DOHH2 (cell line): ENCODE measurements around the gene CENPH.

ENCODE experiments used
- CTCF ChIP-seq: fragments of 200-600 bp; sonication (generic); IDR thresholded peaks from one replicate; pipeline ENCODE4 v1.5.1; 2014; ENCODE audit warnings: antibody characterized with exemption, mild to moderate bottlenecking, low read depth, low read length; ENCODE audit not compliant: poor library complexity, severe bottlenecking
- EZH2phosphoT487 ChIP-seq: fragments of 200-600 bp; sonication (generic); IDR thresholded peaks from 2 replicates; pipeline ENCODE4 v1.6.1; 2017; ENCODE audit warnings: borderline replicate concordance, mild to moderate bottlenecking, antibody characterized with exemption, low read length, moderate library complexity, mixed read lengths

GRCh38 chr5:69187342-69187741, 2.0 kb upstream of the CENPH start:
- TF ChIP-seq CTCF, result no peak
- TF ChIP-seq EZH2phosphoT487, result no peak
